ENCODE results near the gene RAB44. TPM values are rescaled to one million over a fixed set of nuclear protein-coding genes. Genes with fewer than 3 reads are reported as not detected.

The RAB44 gene
- total RNA-seq (2022) (not detected in 2 replicates), Bru-seq, nascent RNA (percentile 2 among the genes with signal in this experiment), BruChase-seq, experiment 1, labeled RNA remaining after a 2-hour chase (percentile 2 among the genes with signal in this experiment), BruChase-seq, experiment 2, labeled RNA remaining after a 6-hour chase (percentile 7 among the genes with signal in this experiment)
- long read RNA-seq, result 0 reads

- BruUV-seq (replicated peaks), result no TSS peak
- Mint-ChIP-seq H3K36me3 (ENCODE audit: insufficient read depth, unreplicated experiment) (no peaks in the 10 kb centered on the region), H3K27me3 (ENCODE audit: insufficient read depth, unreplicated experiment) (peaks cover 11% of the 10 kb centered on the region), H3K27ac (ENCODE audit: unreplicated experiment) (no peak within 1 kb of the TSS), H3K4me1 (ENCODE audit: low read depth, unreplicated experiment) (no peaks in the 10 kb centered on the region), H3K4me3 (ENCODE audit: unreplicated experiment) (no peak within 1 kb of the TSS), H3K9me3 (ENCODE audit: unreplicated experiment) (no peaks in the 10 kb centered on the region)
- Histone ChIP-seq H3K9me3 (no peaks in the 10 kb centered on the region), H3K36me3 (ENCODE audit: control insufficient read depth, insufficient read depth, low read length) (no peaks in the 10 kb centered on the region), H3K4me3 (ENCODE audit: low read depth, low read length) (no peak within 1 kb of the TSS), H3K27me3 (replicated peaks; ENCODE audit: control insufficient read depth, insufficient read depth, low read length) (no peaks in the 10 kb centered on the region), H3K4me1 (0 out of 2 replicates have a peak, but pooled peaks cover under 1% of the 10 kb centered on the region)
- intact Hi-C loops (cut with micrococcal nuclease; ENCODE audit: unreplicated experiment), result no loop called here
- TF ChIP-seq CTCF (IDR thresholded peaks at IDR 0.05; ENCODE audit: insufficient read depth in 1 of 2, low read depth in 1 of 2, low read length in 1 of 2, severe bottlenecking in 1 of 2, unreplicated experiment in 1 of 2), result no peak
- peak in 1 of 2 experiments; percentile 13 for DNase-seq
- ChIA-PET CTCF (no interaction called here), POLR2A (no interaction called here)
These were observed at the start of gene RAB44 for GRCh38 chr6:36697481-36697903. RAB44 (plus strand) TSS chr6:36697826; CDS start chr6:36704236, 6,410 bp downstream.

- Mint-ChIP-seq H3K27me3 (ENCODE audit: insufficient read depth, unreplicated experiment) (no peaks in the 10 kb centered on the region), H3K4me1 (ENCODE audit: low read depth, unreplicated experiment) (peaks cover 6% of the 10 kb centered on the region), H3K27ac (ENCODE audit: unreplicated experiment) (no peak overlapping the region), H3K9me3 (ENCODE audit: unreplicated experiment) (no peaks in the 10 kb centered on the region), H3K4me3 (ENCODE audit: unreplicated experiment) (no peak overlapping the region), H3K36me3 (ENCODE audit: insufficient read depth, unreplicated experiment) (no peaks in the 10 kb centered on the region)
- POLR2A ChIA-PET, result no interaction called here
- no peak for TF ChIP-seq CTCF (IDR thresholded peaks at IDR 0.05; ENCODE audit: insufficient read depth in 1 of 2, low read depth in 1 of 2, low read length in 1 of 2, severe bottlenecking in 1 of 2, unreplicated experiment in 1 of 2)
- no peaks in the 10 kb centered on the region for H3K9me3 ChIP-seq
- H3K27me3 ChIP-seq (replicated peaks; ENCODE audit: control insufficient read depth, insufficient read depth, low read length), result no peaks in the 10 kb centered on the region
- intact Hi-C loops (cut with micrococcal nuclease; ENCODE audit: unreplicated experiment), result no loop called here
- no peak for DNase-seq
- no peak overlapping the region for H3K4me3 ChIP-seq (ENCODE audit: low read depth, low read length)
- H3K36me3 ChIP-seq (ENCODE audit: control insufficient read depth, insufficient read depth, low read length), result no peaks in the 10 kb centered on the region
- BruUV-seq (replicated peaks), result no TSS peak
- CTCF ChIA-PET, result no interaction called here
- no peaks in the 10 kb centered on the region; the same call in none of the 2 replicates for H3K4me1 ChIP-seq
These were observed 48.5 kb upstream of the RAB44 start for GRCh38 chr6:36649086-36649485.

GRCh38 chr6:36649701-36650484, 47.7 kb upstream of the RAB44 start:
- Histone ChIP-seq H3K36me3 (ENCODE audit: control insufficient read depth, insufficient read depth, low read length) (no peaks in the 10 kb centered on the region), H3K4me1 (no peaks in the 10 kb centered on the region; the same call in none of the 2 replicates), H3K4me3 (ENCODE audit: low read depth, low read length) (no peak overlapping the region), H3K27me3 (replicated peaks; ENCODE audit: control insufficient read depth, insufficient read depth, low read length) (no peaks in the 10 kb centered on the region), H3K9me3 (no peaks in the 10 kb centered on the region)
- BruUV-seq (replicated peaks), result no TSS peak
- TF ChIP-seq CTCF (IDR thresholded peaks at IDR 0.05; ENCODE audit: insufficient read depth in 1 of 2, low read depth in 1 of 2, low read length in 1 of 2, severe bottlenecking in 1 of 2, unreplicated experiment in 1 of 2), result no peak
- Mint-ChIP-seq H3K27me3 (ENCODE audit: insufficient read depth, unreplicated experiment) (no peaks in the 10 kb centered on the region), H3K9me3 (ENCODE audit: unreplicated experiment) (no peaks in the 10 kb centered on the region), H3K27ac (ENCODE audit: unreplicated experiment) (no peak overlapping the region), H3K4me1 (ENCODE audit: low read depth, unreplicated experiment) (peaks cover 6% of the 10 kb centered on the region), H3K4me3 (ENCODE audit: unreplicated experiment) (no peak overlapping the region), H3K36me3 (ENCODE audit: insufficient read depth, unreplicated experiment) (no peaks in the 10 kb centered on the region)
- CTCF ChIA-PET, result no interaction called here
- no peak for DNase-seq
- POLR2A ChIA-PET, result interaction anchor here (0.6 kb wide), 1 partner anchor 152 kb away, joined by 5 read pairs; no protein-coding TSS in a partner anchor
- intact Hi-C loops (cut with micrococcal nuclease; ENCODE audit: unreplicated experiment), result loop anchor here (2.0 kb wide), 1 partner anchor 29 kb away; the partner anchor contains the start of gene CDKN1A
